HG03060 (cell line): ENCODE results near the gene LHFPL4.
"Not testable (repeated sequence)": the region's sequence is repeated elsewhere in the genome, so short reads cannot be mapped to it uniquely, and the experiment has no call there.

Experiments
- ATAC-seq: cut with Tn5 transposase; IDR thresholded peaks from one replicate; pipeline ENCODE4 v1.9.1; 2021; ENCODE audit warnings: low read depth, moderate number of reproducible peaks; ENCODE audit not compliant: unreplicated experiment

The LHFPL4 gene

GRCh38 chr3:9553021-9553947, at the start of gene LHFPL4:
Gene LHFPL4 (minus strand): TSS chr3:9553822. CDS start chr3:9552679, 1,143 bp downstream.
- ATAC-seq = no peak

GRCh38 chr3:9602620-9603019, 49.0 kb upstream of the LHFPL4 start:
- no peak for ATAC-seq

- not testable (repeated sequence) for ATAC-seq
Observed at GRCh38 chr3:9601006-9601581, 47.5 kb upstream of the LHFPL4 start.

- no peak for ATAC-seq
Observed at GRCh38 chr3:9600597-9600996, 47.0 kb upstream of the LHFPL4 start.

GRCh38 chr3:9598783-9599387, 45.3 kb upstream of the LHFPL4 start:
- ATAC-seq = no peak

- no peak for ATAC-seq
Observed at GRCh38 chr3:9595877-9596276, 42.3 kb upstream of the LHFPL4 start.

GRCh38 chr3:9591781-9592180, 38.2 kb upstream of the LHFPL4 start:
- ATAC-seq = not testable (repeated sequence)

GRCh38 chr3:9590282-9590791, 36.7 kb upstream of the LHFPL4 start:
- ATAC-seq = no peak

GRCh38 chr3:9583792-9584191, 30.2 kb upstream of the LHFPL4 start:
- ATAC-seq = no peak

- ATAC-seq = no peak
Observed at GRCh38 chr3:9583371-9583770, 29.7 kb upstream of the LHFPL4 start.

- ATAC-seq = no peak
Observed at GRCh38 chr3:9582332-9582731, 28.7 kb upstream of the LHFPL4 start.

- ATAC-seq = no peak
Observed at GRCh38 chr3:9581742-9582141, 28.1 kb upstream of the LHFPL4 start.

- no peak for ATAC-seq
Observed at GRCh38 chr3:9569054-9569453, 15.4 kb upstream of the LHFPL4 start.

GRCh38 chr3:9565316-9565715, 11.7 kb upstream of the LHFPL4 start:
- no peak for ATAC-seq

- ATAC-seq = no peak
Observed at GRCh38 chr3:9563851-9564250, 10.2 kb upstream of the LHFPL4 start.

- ATAC-seq = not testable (repeated sequence)
Observed at GRCh38 chr3:9560056-9560455, 6.4 kb upstream of the LHFPL4 start.

- no peak for ATAC-seq
Observed at GRCh38 chr3:9553948-9554513, 409 bp upstream of the LHFPL4 start.

- ATAC-seq = no peak
Observed at GRCh38 chr3:9552252-9552999, 1.2 kb downstream of the LHFPL4 start.

GRCh38 chr3:9550999-9551398, 2.6 kb downstream of the LHFPL4 start:
- no peak for ATAC-seq

GRCh38 chr3:9549600-9549999, 4.0 kb downstream of the LHFPL4 start:
- no peak for ATAC-seq
